ENCODE data around the gene EIF5.

DNA sequence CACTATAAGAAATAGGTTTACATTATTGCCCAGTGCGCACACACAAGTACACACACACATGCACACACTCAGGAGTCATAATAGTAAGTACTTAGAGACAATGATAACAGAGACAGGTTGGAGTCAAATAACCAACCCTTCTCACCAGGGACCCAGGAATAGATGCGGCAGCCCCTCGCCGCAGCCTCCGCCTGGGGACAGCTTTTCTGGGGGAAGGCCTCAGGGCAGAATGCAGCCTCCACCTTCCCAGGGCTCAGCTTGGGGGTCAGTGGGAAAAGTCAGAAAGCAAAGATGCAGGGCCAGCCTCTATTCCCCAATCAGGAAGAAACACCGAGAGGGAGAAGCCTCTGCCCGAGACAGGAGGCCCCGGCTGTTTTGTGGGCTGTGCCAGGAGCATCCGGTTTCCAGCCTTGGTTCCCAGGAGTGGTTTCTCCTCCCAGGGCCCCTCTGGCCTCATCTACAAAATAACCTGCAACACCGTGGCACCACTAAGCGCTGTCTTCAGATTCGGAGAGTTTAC, 23.4 kb upstream of the EIF5 start:
- TF ChIP-seq, protein P1, sequence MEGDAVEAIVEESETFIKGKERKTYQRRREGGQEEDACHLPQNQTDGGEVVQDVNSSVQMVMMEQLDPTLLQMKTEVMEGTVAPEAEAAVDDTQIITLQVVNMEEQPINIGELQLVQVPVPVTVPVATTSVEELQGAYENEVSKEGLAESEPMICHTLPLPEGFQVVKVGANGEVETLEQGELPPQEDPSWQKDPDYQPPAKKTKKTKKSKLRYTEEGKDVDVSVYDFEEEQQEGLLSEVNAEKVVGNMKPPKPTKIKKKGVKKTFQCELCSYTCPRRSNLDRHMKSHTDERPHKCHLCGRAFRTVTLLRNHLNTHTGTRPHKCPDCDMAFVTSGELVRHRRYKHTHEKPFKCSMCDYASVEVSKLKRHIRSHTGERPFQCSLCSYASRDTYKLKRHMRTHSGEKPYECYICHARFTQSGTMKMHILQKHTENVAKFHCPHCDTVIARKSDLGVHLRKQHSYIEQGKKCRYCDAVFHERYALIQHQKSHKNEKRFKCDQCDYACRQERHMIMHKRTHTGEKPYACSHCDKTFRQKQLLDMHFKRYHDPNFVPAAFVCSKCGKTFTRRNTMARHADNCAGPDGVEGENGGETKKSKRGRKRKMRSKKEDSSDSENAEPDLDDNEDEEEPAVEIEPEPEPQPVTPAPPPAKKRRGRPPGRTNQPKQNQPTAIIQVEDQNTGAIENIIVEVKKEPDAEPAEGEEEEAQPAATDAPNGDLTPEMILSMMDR (IDR thresholded peaks at IDR 0.05; ENCODE audit: poor library complexity), result no peak
- TF ChIP-seq EZH2 (IDR thresholded peaks at IDR 0.05; ENCODE audit: borderline replicate concordance) (no peak), EZH2phosphoT487 (IDR thresholded peaks at IDR 0.05; ENCODE audit: low read depth, severe bottlenecking, unreplicated experiment) (no peak)

All from hepatocyte (in vitro differentiated cells).